GM19455 (cell line): ENCODE data around the gene SLC37A1.

Experiments
- ATAC-seq: cut with Tn5 transposase; IDR thresholded peaks from one replicate; pipeline ENCODE4 v1.9.1; 2021; ENCODE audit not compliant: unreplicated experiment

Gene SLC37A1

GRCh38 chr21:42478504-42478903, 35.1 kb upstream of the SLC37A1 start:
- no peak for ATAC-seq

GRCh38 chr21:42479582-42479981, 34.1 kb upstream of the SLC37A1 start:
- no peak for ATAC-seq

GRCh38 chr21:42480736-42481135, 32.9 kb upstream of the SLC37A1 start:
- ATAC-seq = no peak

GRCh38 chr21:42481169-42481568, 32.5 kb upstream of the SLC37A1 start:
- no peak for ATAC-seq

- ATAC-seq = no peak
These were observed 28.7 kb upstream of the SLC37A1 start for GRCh38 chr21:42484966-42485365.

- ATAC-seq = no peak
These were observed 27.6 kb upstream of the SLC37A1 start for GRCh38 chr21:42486072-42486471.

GRCh38 chr21:42486531-42486930, 27.1 kb upstream of the SLC37A1 start:
- ATAC-seq = no peak

- ATAC-seq = no peak
These were observed 24.6 kb upstream of the SLC37A1 start for GRCh38 chr21:42489006-42489563.

- no peak for ATAC-seq
These were observed 23.7 kb upstream of the SLC37A1 start for GRCh38 chr21:42489991-42490390.

- no peak for ATAC-seq
These were observed 22.9 kb upstream of the SLC37A1 start for GRCh38 chr21:42490720-42491119.

- ATAC-seq = no peak
These were observed 22.3 kb upstream of the SLC37A1 start for GRCh38 chr21:42491328-42491727.

GRCh38 chr21:42492201-42492600, 21.5 kb upstream of the SLC37A1 start:
- ATAC-seq = no peak

- ATAC-seq = no peak
These were observed 20.3 kb upstream of the SLC37A1 start for GRCh38 chr21:42493109-42494060.

- no peak for ATAC-seq
These were observed 18.6 kb upstream of the SLC37A1 start for GRCh38 chr21:42495027-42495426.

GRCh38 chr21:42495765-42496119, 17.9 kb upstream of the SLC37A1 start:
- ATAC-seq = peak; percentile 11

- ATAC-seq = peak; percentile 99
These were observed 17.4 kb upstream of the SLC37A1 start, which contains the start of gene RSPH1 for GRCh38 chr21:42496120-42496838. TSS of gene RSPH1 (minus strand) at chr21:42496224. CDS start at chr21:42496186, 38 bp downstream.

GRCh38 chr21:42496839-42497202, 16.8 kb upstream of the SLC37A1 start:
- no peak for ATAC-seq

- ATAC-seq = no peak
These were observed 15.6 kb upstream of the SLC37A1 start for GRCh38 chr21:42498012-42498411.

- ATAC-seq = no peak
These were observed 14.1 kb upstream of the SLC37A1 start for GRCh38 chr21:42499444-42500112.

- ATAC-seq = no peak
These were observed 13.4 kb upstream of the SLC37A1 start for GRCh38 chr21:42500225-42500624.

- no peak for ATAC-seq
These were observed 12.9 kb upstream of the SLC37A1 start for GRCh38 chr21:42500736-42501135.
